ENCODE data around the gene ARNT2. TPM values are rescaled to one million over a fixed set of nuclear protein-coding genes. Genes with fewer than 3 reads are reported as not detected.

ARNT2 gene
- total RNA-seq, 6 experiments from 2014 or later, result 2.4 to 16.6 (median 15.5) TPM

DNA sequence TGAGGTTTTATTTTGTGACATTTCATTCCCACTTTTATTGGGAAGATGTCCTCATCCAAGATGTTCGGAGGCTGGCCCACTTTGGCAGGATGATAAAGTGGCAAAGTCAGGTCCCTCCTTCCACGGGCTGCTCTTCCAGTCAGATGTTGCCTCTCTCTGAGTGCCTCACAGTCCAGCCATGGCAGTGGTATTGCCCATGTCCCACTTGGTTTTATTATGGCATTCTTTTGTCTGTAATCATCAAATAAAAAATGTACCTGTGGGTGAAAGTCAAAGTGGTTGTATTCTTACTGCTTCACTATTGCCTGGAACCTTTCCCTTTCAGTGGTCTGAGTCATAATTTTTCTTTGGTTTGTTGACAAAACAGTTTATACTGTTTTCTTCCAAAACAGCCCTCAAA, 20.2 kb downstream of the ARNT2 start:
- H3K9me3 Mint-ChIP-seq, result no peaks in the 10 kb centered on the region
- TF ChIP-seq, protein P1, sequence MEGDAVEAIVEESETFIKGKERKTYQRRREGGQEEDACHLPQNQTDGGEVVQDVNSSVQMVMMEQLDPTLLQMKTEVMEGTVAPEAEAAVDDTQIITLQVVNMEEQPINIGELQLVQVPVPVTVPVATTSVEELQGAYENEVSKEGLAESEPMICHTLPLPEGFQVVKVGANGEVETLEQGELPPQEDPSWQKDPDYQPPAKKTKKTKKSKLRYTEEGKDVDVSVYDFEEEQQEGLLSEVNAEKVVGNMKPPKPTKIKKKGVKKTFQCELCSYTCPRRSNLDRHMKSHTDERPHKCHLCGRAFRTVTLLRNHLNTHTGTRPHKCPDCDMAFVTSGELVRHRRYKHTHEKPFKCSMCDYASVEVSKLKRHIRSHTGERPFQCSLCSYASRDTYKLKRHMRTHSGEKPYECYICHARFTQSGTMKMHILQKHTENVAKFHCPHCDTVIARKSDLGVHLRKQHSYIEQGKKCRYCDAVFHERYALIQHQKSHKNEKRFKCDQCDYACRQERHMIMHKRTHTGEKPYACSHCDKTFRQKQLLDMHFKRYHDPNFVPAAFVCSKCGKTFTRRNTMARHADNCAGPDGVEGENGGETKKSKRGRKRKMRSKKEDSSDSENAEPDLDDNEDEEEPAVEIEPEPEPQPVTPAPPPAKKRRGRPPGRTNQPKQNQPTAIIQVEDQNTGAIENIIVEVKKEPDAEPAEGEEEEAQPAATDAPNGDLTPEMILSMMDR (IDR thresholded peaks at IDR 0.05), result no peak
- no peak overlapping the region for H3K27ac Mint-ChIP-seq
- no peak overlapping the region for H3K4me3 Mint-ChIP-seq
- H3K36me3 Mint-ChIP-seq (ENCODE audit: low read depth), result no peaks in the 10 kb centered on the region
- no peak for DNase-seq
- peaks cover 7% of the 10 kb centered on the region for H3K27me3 Mint-ChIP-seq (ENCODE audit: insufficient read depth)
- no peaks in the 10 kb centered on the region for H3K4me1 Mint-ChIP-seq (ENCODE audit: low read depth)

DNA sequence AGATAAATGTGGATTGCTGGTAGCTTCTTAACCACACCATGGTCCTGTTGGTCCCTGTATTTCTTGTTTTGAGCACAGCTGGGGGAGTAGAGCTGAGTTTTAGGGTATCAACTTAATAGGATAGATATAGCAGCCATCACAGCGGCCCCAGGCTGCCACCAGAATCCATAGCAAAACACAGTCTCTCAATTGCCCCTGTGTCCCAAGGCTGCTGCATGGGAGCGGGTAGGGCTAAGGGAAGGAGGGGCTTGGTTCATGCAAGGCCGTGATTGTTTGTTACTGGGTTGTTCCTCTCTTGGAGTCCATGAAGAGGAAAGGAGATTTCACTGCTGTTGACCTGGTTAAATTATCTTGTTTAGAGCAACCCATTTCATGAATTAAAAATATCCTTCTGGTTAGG, 22.1 kb downstream of the ARNT2 start:
- H3K27ac Mint-ChIP-seq, result no peak overlapping the region
- peaks cover 10% of the 10 kb centered on the region for H3K27me3 Mint-ChIP-seq (ENCODE audit: insufficient read depth)
- no peaks in the 10 kb centered on the region for H3K36me3 Mint-ChIP-seq (ENCODE audit: low read depth)
- H3K4me1 Mint-ChIP-seq (ENCODE audit: low read depth), result no peaks in the 10 kb centered on the region
- H3K9me3 Mint-ChIP-seq, result no peaks in the 10 kb centered on the region
- H3K4me3 Mint-ChIP-seq, result no peak overlapping the region
- DNase-seq, result no peak
- TF ChIP-seq, protein P1 (IDR thresholded peaks at IDR 0.05), result no peak

DNA sequence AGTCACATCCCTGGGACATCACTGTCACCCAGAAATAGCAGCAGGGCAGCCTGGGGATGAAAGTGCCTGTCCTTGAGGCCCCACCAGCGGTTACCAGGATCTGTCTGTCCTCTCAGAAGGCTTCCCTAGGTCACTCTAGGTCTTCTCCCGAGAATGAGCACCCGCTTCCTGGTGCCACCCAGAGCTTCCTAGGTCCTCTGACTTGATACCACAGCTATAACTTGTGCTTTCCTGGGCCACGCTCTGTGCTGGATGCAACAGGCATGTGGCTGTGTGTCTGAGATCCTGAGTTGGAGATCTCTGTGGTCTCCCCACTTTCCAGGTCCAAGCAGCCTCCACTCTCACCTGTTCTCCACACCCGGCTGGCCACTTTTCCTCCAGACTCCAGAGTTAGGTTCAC, 25.8 kb downstream of the ARNT2 start:
- TF ChIP-seq, protein P1 (IDR thresholded peaks at IDR 0.05), result no peak
- no peak overlapping the region for H3K4me3 Mint-ChIP-seq
- no peaks in the 10 kb centered on the region for H3K4me1 Mint-ChIP-seq (ENCODE audit: low read depth)
- no peaks in the 10 kb centered on the region for H3K9me3 Mint-ChIP-seq
- H3K36me3 Mint-ChIP-seq (ENCODE audit: low read depth), result no peaks in the 10 kb centered on the region
- no peak overlapping the region for H3K27ac Mint-ChIP-seq
- peaks cover 11% of the 10 kb centered on the region for H3K27me3 Mint-ChIP-seq (ENCODE audit: insufficient read depth)
- no peak for DNase-seq

DNA sequence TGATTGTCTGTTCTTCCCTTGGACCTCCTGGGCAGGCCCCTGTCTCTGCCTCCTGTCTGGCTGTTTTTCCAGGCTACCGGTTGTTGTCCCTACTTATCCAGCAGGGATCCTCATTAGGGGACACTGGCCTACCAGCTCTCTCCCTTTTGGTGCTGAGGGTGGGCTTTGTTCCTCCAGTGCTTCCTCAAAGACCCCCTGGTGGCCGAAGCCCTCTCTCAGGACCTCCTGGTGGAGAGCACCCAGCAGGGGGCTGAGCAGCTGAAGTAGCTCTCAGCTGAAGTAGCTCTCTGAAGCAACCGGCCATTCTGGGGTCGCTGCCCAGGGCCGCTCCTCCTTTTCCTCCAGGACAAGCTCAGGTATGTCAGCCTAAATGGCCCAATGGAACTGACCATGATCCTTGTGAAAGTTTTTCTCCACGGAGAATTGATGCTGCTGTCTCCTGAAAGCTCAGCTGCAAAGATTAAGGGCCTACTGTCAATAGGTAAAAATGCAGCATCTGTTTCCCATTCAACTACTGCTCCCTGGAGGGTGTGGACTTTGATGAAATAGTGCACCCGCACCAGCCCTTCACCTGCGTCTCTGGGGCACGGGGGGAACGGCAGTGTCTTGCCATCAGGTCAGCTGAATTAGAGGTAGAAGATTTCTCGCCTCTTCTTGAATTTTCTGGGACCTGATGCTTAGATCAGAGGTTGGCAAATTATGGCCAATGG, 27.6 kb downstream of the ARNT2 start:
- Mint-ChIP-seq H3K27me3 (ENCODE audit: insufficient read depth) (peaks cover 8% of the 10 kb centered on the region), H3K4me3 (no peak overlapping the region), H3K36me3 (ENCODE audit: low read depth) (no peaks in the 10 kb centered on the region), H3K9me3 (no peaks in the 10 kb centered on the region), H3K4me1 (ENCODE audit: low read depth) (peaks cover 9% of the 10 kb centered on the region), H3K27ac (no peak overlapping the region)
- TF ChIP-seq, protein P1 (IDR thresholded peaks at IDR 0.05), result no peak
- DNase-seq, result no peak

DNA sequence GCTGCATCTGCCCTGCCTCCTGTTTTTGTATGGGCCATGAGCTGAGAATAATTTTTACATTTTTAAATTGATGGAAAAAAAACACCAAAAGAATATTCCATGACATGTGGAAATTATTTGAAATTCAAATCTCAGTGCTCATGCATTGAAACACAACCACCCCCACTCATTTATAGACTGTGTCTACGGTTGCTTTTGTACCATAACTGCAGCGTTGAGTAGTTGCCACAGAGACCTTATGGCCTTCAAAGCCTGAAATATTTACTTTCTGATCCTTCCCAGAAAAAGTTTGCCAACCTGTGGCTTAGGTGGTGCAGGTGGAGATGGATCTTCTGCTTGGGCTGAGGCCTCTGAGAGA, 28.1 kb downstream of the ARNT2 start:
- DNase-seq, result no peak
- Mint-ChIP-seq H3K4me3 (no peak overlapping the region), H3K27me3 (ENCODE audit: insufficient read depth) (peaks cover 8% of the 10 kb centered on the region), H3K36me3 (ENCODE audit: low read depth) (no peaks in the 10 kb centered on the region), H3K9me3 (no peaks in the 10 kb centered on the region), H3K27ac (no peak overlapping the region), H3K4me1 (ENCODE audit: low read depth) (peaks cover 15% of the 10 kb centered on the region)
- TF ChIP-seq, protein P1 (IDR thresholded peaks at IDR 0.05), result no peak

All from HFFc6 (cell line).